Endodermal cell (in vitro differentiated cells): ENCODE results near the gene MASP1. TPM values are rescaled to one million over a fixed set of nuclear protein-coding genes. Genes with fewer than 3 reads are reported as not detected.

Experiments used
- DNase-seq: peaks from one replicate; pipeline ENCODE4 v3.0.0-alpha.2; 2017
- H3K27ac ChIP-seq: 2 replicates; pipeline ENCODE4 v1.5.1; 2013; ENCODE audit warnings: mild to moderate bottlenecking, low read depth, low read length, moderate library complexity
- H3K27me3 ChIP-seq: 2 replicates; pipeline ENCODE4 v1.6.1; 2013; ENCODE audit warnings: mild to moderate bottlenecking, low read length, moderate library complexity; ENCODE audit not compliant: insufficient read depth, control insufficient read depth, poor library complexity, severe bottlenecking
- H3K36me3 ChIP-seq: 2 replicates; pipeline ENCODE4 v1.7.0; 2013; ENCODE audit warnings: mild to moderate bottlenecking, low read length, moderate library complexity; ENCODE audit not compliant: control insufficient read depth, insufficient read depth
- H3K4me1 ChIP-seq: one replicate; pipeline ENCODE4 v1.7.0; 2013; ENCODE audit warnings: low read length; ENCODE audit not compliant: control insufficient read depth, insufficient read depth
- H3K4me3 ChIP-seq: 2 replicates; pipeline ENCODE4 v1.5.1; 2013; ENCODE audit warnings: mild to moderate bottlenecking, low read length, moderate library complexity
- H3K9ac ChIP-seq: 2 replicates; pipeline ENCODE4 v1.6.1; 2013; ENCODE audit warnings: mild to moderate bottlenecking, low read length, moderate library complexity; ENCODE audit not compliant: poor library complexity, severe bottlenecking; ENCODE audit errors: extremely low read depth
- H3K9me3 ChIP-seq: 2 replicates; pipeline ENCODE4 v1.6.1; 2013; ENCODE audit warnings: mild to moderate bottlenecking, low read length, moderate library complexity; ENCODE audit not compliant: control insufficient read depth
- H3K27ac Mint-ChIP-seq: 2 replicates; pipeline ENCODE4 v1.8.0; 2020; ENCODE audit warnings: mixed read lengths
- H3K27me3 Mint-ChIP-seq: 2 replicates; pipeline ENCODE4 v1.8.0; 2021; ENCODE audit warnings: mild to moderate bottlenecking, mixed read lengths; ENCODE audit not compliant: insufficient read depth
- H3K36me3 Mint-ChIP-seq: 2 replicates; pipeline ENCODE4 v1.8.0; 2020; ENCODE audit warnings: low read depth, mixed read lengths
- H3K4me1 Mint-ChIP-seq: 2 replicates; pipeline ENCODE4 v1.8.0; 2020; ENCODE audit warnings: mixed read lengths
- H3K4me3 Mint-ChIP-seq: 2 replicates; pipeline ENCODE4 v1.8.0; 2020; ENCODE audit warnings: mild to moderate bottlenecking, moderate library complexity, mixed read lengths
- H3K9me3 Mint-ChIP-seq: 2 replicates; pipeline ENCODE4 v1.8.0; 2020; ENCODE audit warnings: mild to moderate bottlenecking, mixed read lengths
- WGBS, 2 experiments: methylation state at CpG; one replicate each; pipeline versions ENCODE4 v1.1.5 to v1.1.7; 2013; ENCODE audit warnings: missing lambda C conversion rate in 2 of 2, mixed read lengths in 1 of 2; ENCODE audit not compliant: insufficient coverage in 1 of 2, insufficient read length in 1 of 2; 5-methylcytosine and 5-hydroxymethylcytosine counted together
- total RNA-seq, 2 donors: library from RNA; stranded (reverse); fragmentation: NEBNext Ultra II Directional in 1 of 2; extraction: Animal tissue kit (Norgen Biotek cat#: 25700) in 1 of 2; gene quantifications; 2 replicates in 1 of 2; 3 replicates in 1 of 2; pipeline ENCODE4 v1.2.1, GENCODE V29; 2021
- TF ChIP-seq, protein P1 (sequence below): fragments of 200-600 bp; sonication (generic); conservative IDR thresholded peaks from 2 replicates; pipeline ENCODE4 v1.5.0; 2021; ENCODE audit warnings: antibody characterized with exemption, mild to moderate bottlenecking

Gene MASP1
- total RNA-seq, 2 donors from 2014 or later, result 0.09 to 0.57 TPM

DNA sequence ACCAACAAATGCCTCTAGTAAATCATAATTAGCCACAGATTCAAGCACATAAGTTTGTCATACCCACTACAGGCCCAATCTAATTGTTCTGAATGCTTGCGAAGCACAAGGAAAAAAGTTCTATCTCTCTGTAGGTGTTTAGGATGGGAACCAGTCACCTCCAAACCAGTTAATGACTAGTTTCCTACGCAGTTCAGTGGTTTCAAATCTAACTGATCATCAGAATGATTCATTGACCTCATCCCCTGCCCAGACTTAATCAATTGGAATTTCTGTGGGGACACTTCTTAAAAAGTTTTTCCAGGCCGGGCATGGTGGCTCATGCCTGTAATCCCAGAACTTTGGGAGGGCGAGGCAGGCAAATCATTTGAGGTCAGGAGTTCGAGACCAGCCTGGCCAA, 24.3 kb upstream of the MASP1 start:
- 63 to 85% methylated on average over 2 to 5 of the region's 5 CpGs for WGBS, 2 experiments

GRCh38 chr3:187314176-187314575, 22.6 kb upstream of the MASP1 start:
- H3K36me3 ChIP-seq, result no peaks in the 10 kb centered on the region
- Mint-ChIP-seq H3K27me3 (peaks cover 53% of the 10 kb centered on the region), H3K36me3 (peaks cover 1% of the 10 kb centered on the region), H3K4me3 (no peak overlapping the region), H3K4me1 (peaks cover 9% of the 10 kb centered on the region), H3K9me3 (peaks cover 3% of the 10 kb centered on the region), H3K27ac (no peak overlapping the region)
- no peak overlapping the region for H3K4me3 ChIP-seq
- TF ChIP-seq, protein P1, sequence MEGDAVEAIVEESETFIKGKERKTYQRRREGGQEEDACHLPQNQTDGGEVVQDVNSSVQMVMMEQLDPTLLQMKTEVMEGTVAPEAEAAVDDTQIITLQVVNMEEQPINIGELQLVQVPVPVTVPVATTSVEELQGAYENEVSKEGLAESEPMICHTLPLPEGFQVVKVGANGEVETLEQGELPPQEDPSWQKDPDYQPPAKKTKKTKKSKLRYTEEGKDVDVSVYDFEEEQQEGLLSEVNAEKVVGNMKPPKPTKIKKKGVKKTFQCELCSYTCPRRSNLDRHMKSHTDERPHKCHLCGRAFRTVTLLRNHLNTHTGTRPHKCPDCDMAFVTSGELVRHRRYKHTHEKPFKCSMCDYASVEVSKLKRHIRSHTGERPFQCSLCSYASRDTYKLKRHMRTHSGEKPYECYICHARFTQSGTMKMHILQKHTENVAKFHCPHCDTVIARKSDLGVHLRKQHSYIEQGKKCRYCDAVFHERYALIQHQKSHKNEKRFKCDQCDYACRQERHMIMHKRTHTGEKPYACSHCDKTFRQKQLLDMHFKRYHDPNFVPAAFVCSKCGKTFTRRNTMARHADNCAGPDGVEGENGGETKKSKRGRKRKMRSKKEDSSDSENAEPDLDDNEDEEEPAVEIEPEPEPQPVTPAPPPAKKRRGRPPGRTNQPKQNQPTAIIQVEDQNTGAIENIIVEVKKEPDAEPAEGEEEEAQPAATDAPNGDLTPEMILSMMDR, result no peak
- H3K4me1 ChIP-seq, result no peaks in the 10 kb centered on the region
- DNase-seq, result no peak
- no peaks in the 10 kb centered on the region for H3K9me3 ChIP-seq
- H3K9ac ChIP-seq, result no peak overlapping the region
- 85 to 100% methylated on average over 1 to 5 of the region's 5 CpGs for WGBS, 2 experiments
- H3K27me3 ChIP-seq, result peaks cover 36% of the 10 kb centered on the region
- no peak overlapping the region for H3K27ac ChIP-seq

More for the DNA sequence above, 24.3 kb upstream of the MASP1 start:
- H3K27me3 Mint-ChIP-seq, result peaks cover 53% of the 10 kb centered on the region
- no peak overlapping the region for H3K27ac ChIP-seq
- H3K36me3 ChIP-seq, result no peaks in the 10 kb centered on the region
- no peaks in the 10 kb centered on the region for H3K9me3 ChIP-seq
- H3K4me3 ChIP-seq, result no peak overlapping the region
- TF ChIP-seq, protein P1, result no peak
- no peak overlapping the region for H3K4me3 Mint-ChIP-seq
- H3K4me1 Mint-ChIP-seq, result peaks cover 11% of the 10 kb centered on the region
- no peaks in the 10 kb centered on the region for H3K4me1 ChIP-seq
- peaks cover 36% of the 10 kb centered on the region for H3K27me3 ChIP-seq
- H3K9me3 Mint-ChIP-seq, result no peaks in the 10 kb centered on the region
- H3K27ac Mint-ChIP-seq, result no peak overlapping the region
- DNase-seq, result no peak
- H3K36me3 Mint-ChIP-seq, result no peaks in the 10 kb centered on the region
- no peak overlapping the region for H3K9ac ChIP-seq

GRCh38 chr3:187310954-187311470, 19.5 kb upstream of the MASP1 start:
- no peak for DNase-seq
- peaks cover 3% of the 10 kb centered on the region for H3K9me3 Mint-ChIP-seq

More at GRCh38 chr3:187310954-187311470, 19.5 kb upstream of the MASP1 start:
- H3K27me3 Mint-ChIP-seq, result peaks cover 37% of the 10 kb centered on the region
- no peaks in the 10 kb centered on the region for H3K36me3 ChIP-seq
- peaks cover 27% of the 10 kb centered on the region for H3K27me3 ChIP-seq
- H3K9ac ChIP-seq, result no peak overlapping the region
- WGBS, 2 experiments, result 88 to 90% methylated on average over 2 of the region's 2 CpGs
- TF ChIP-seq, protein P1, result no peak
- H3K27ac ChIP-seq, result no peak overlapping the region
- H3K36me3 Mint-ChIP-seq, result peaks cover 1% of the 10 kb centered on the region
- H3K9me3 ChIP-seq, result no peaks in the 10 kb centered on the region
- H3K27ac Mint-ChIP-seq, result no peak overlapping the region
- H3K4me3 Mint-ChIP-seq, result no peak overlapping the region
- H3K4me3 ChIP-seq, result no peak overlapping the region
- no peaks in the 10 kb centered on the region for H3K4me1 ChIP-seq
- H3K4me1 Mint-ChIP-seq, result no peaks in the 10 kb centered on the region
